SK-N-SH (cell line): ENCODE results near the gene KLF18. TPM values are rescaled to one million over a fixed set of nuclear protein-coding genes. Genes with fewer than 3 reads are reported as not detected.

ENCODE experiments used
- CTCF ChIA-PET: fragments of 300-600, 350-600 bp; formaldehyde crosslinking; extraction: SDS; loops from one replicate; lab custom pipeline; 2021; lab: Yijun Ruan, JAX
- POLR2A ChIA-PET: fragments of 350-600 bp; sonication (Branson Sonifier 250); formaldehyde crosslinking; extraction: SDS; loops from one replicate; lab custom pipeline; 2020; ENCODE audit warnings: antibody characterized with exemption, inconsistent platforms; lab: Yijun Ruan, JAX
- DNase-seq: peaks from one replicate; pipeline ENCODE4 v3.0.0; 2012
- H2AFZ ChIP-seq: fragments of 200-600 bp; sonication (generic); 2 replicates; pipeline ENCODE4 v1.8.1; 2016; ENCODE audit warnings: antibody characterized with exemption, mild to moderate bottlenecking, low read depth
- H3F3A ChIP-seq: fragments of 200-600 bp; sonication (generic); replicated peaks from 2 replicates; pipeline ENCODE3; 2016; ENCODE audit warnings: antibody characterized with exemption, mild to moderate bottlenecking; ENCODE audit not compliant: insufficient read depth
- H3K27ac ChIP-seq, 2 experiments: fragments of 200-500 bp in 1 of 2; fragments of 200-600 bp in 1 of 2; sonication (Bioruptor generic) in 1 of 2; sonication (generic), shearing (Covaris generic) in 1 of 2; 2 replicates each; pipeline versions ENCODE4 v1.5.1 to v1.6.1; 2014 to 2016; ENCODE audit warnings: low read depth in 2 of 2, inconsistent platforms in 1 of 2, low read length in 1 of 2, mild to moderate bottlenecking in 1 of 2, mixed read lengths in 1 of 2
- H3K27me3 ChIP-seq: fragments of 200-600 bp; sonication (generic), shearing (Covaris generic); 2 replicates; pipeline ENCODE4 v1.6.1; 2016; ENCODE audit warnings: mixed run types; ENCODE audit not compliant: insufficient read depth
- H3K36me3 ChIP-seq, 2 experiments: fragments of 200-500 bp in 1 of 2; fragments of 200-600 bp in 1 of 2; sonication (Bioruptor generic) in 1 of 2; sonication (generic) in 1 of 2; replicated peaks in 1 of 2; 2 replicates each; pipeline versions ENCODE3 to v1.5.1; 2014 to 2016; ENCODE audit warnings: low read length in 1 of 2, mild to moderate bottlenecking in 1 of 2; ENCODE audit not compliant: insufficient read depth in 2 of 2, control insufficient read depth in 1 of 2
- H3K4me1 ChIP-seq, 2 experiments: fragments of 200-500 bp in 1 of 2; fragments of 200-600 bp in 1 of 2; sonication (Bioruptor generic) in 1 of 2; sonication (generic), shearing (Covaris generic) in 1 of 2; 2 replicates each; pipeline versions ENCODE4 v1.5.1 to v1.6.1; 2014 to 2016; ENCODE audit warnings: low read depth in 1 of 2, low read length in 1 of 2, mixed run types in 1 of 2; ENCODE audit not compliant: insufficient read depth in 2 of 2, control insufficient read depth in 1 of 2
- H3K4me2 ChIP-seq: fragments of 200-600 bp; sonication (generic), shearing (Covaris generic); 2 replicates; pipeline ENCODE4 v1.6.1; 2017; ENCODE audit warnings: mixed run types
- H3K4me3 ChIP-seq, 2 experiments: fragments of 200-500 bp in 1 of 2; fragments of 200-600 bp in 1 of 2; sonication (Bioruptor generic) in 1 of 2; sonication (generic), shearing (Covaris generic) in 1 of 2; 2 replicates each; pipeline versions ENCODE4 v1.5.1 to v1.8.1; 2014 to 2016; ENCODE audit warnings: low read depth in 2 of 2, inconsistent platforms in 1 of 2, low read length in 1 of 2, mild to moderate bottlenecking in 1 of 2, mixed read lengths in 1 of 2, moderate library complexity in 1 of 2
- H3K79me2 ChIP-seq: fragments of 200-600 bp; sonication (generic); 2 replicates; pipeline ENCODE4 v1.8.1; 2017; ENCODE audit warnings: mild to moderate bottlenecking; ENCODE audit not compliant: insufficient read depth
- H3K9ac ChIP-seq: fragments of 200-600 bp; sonication (generic); 2 replicates; pipeline ENCODE4 v1.6.1; 2017; ENCODE audit warnings: mixed run types
- H3K9me2 ChIP-seq: fragments of 200-600 bp; sonication (generic); 2 replicates; pipeline ENCODE4 v1.6.1; 2017; ENCODE audit warnings: mixed run types
- H3K9me3 ChIP-seq: fragments of 200-600 bp; sonication (generic); 2 replicates; pipeline ENCODE4 v1.6.1; 2017; ENCODE audit warnings: mixed run types, mild to moderate bottlenecking, moderate library complexity
- H4K20me1 ChIP-seq: fragments of 200-600 bp; sonication (generic); 2 replicates; pipeline ENCODE4 v1.6.1; 2017; ENCODE audit warnings: mild to moderate bottlenecking, mixed run types; ENCODE audit not compliant: insufficient read depth
- CHD2 ChIP-seq: fragments of 150-350 bp; IDR thresholded peaks from 2 replicates; pipeline ENCODE4 v1.6.1; 2018; ENCODE audit warnings: low read length; ENCODE audit not compliant: partially characterized antibody
- ELF1 ChIP-seq: IDR thresholded peaks from 2 replicates; pipeline ENCODE4 v1.4.0; 2012
- FOXJ3 ChIP-seq: sonication (generic); formaldehyde crosslinking; IDR thresholded peaks from 2 replicates; pipeline ENCODE4 v1.5.1; 2020; ENCODE audit warnings: mild to moderate bottlenecking, missing genetic modification reagents
- FOXM1 ChIP-seq: IDR thresholded peaks from 2 replicates; pipeline ENCODE4 v1.4.0; 2012; ENCODE audit warnings: low read depth, mild to moderate bottlenecking
- GATA2 ChIP-seq: sonication (generic); formaldehyde crosslinking; IDR thresholded peaks from 2 replicates; pipeline ENCODE4 v1.5.0; 2020; ENCODE audit warnings: mild to moderate bottlenecking, missing genetic modification reagents
- JUND ChIP-seq: IDR thresholded peaks from 2 replicates; pipeline ENCODE4 v1.4.0; 2012
- MEF2A ChIP-seq: IDR thresholded peaks from 2 replicates; pipeline ENCODE4 v1.4.0; 2012; ENCODE audit warnings: low read depth, borderline replicate concordance
- MXI1 ChIP-seq: IDR thresholded peaks from 2 replicates; pipeline ENCODE4 v1.6.1; 2012; ENCODE audit warnings: mild to moderate bottlenecking, low read depth, low read length, improper control_type of control experiment
- NRF1 ChIP-seq: IDR thresholded peaks from 2 replicates; pipeline ENCODE4 v1.6.1; 2012; ENCODE audit warnings: low read depth, mild to moderate bottlenecking, low read length
- POLR2AphosphoS5 ChIP-seq: IDR thresholded peaks from 2 replicates; pipeline ENCODE4 v1.6.1; 2012; ENCODE audit warnings: low read depth, low read length
- RAD21 ChIP-seq: IDR thresholded peaks from 2 replicates; pipeline ENCODE4 v1.6.1; 2012; ENCODE audit warnings: mild to moderate bottlenecking, low read length
- RCOR1 ChIP-seq: fragments of 150-350 bp; IDR thresholded peaks from 2 replicates; pipeline ENCODE4 v1.6.1; 2017; ENCODE audit warnings: antibody characterized with exemption, low read length
- RFX5 ChIP-seq: IDR thresholded peaks from 2 replicates; pipeline ENCODE4 v1.6.1; 2012; ENCODE audit warnings: mild to moderate bottlenecking, improper control_type of control experiment, low read length
- SMC3 ChIP-seq: IDR thresholded peaks from 2 replicates; pipeline ENCODE4 v1.6.1; 2012; ENCODE audit warnings: low read depth, low read length, improper control_type of control experiment
- TCF12 ChIP-seq: IDR thresholded peaks from 2 replicates; pipeline ENCODE4 v1.4.0; 2012
- TEAD4 ChIP-seq: IDR thresholded peaks from 2 replicates; pipeline ENCODE4 v1.4.0; 2012; ENCODE audit warnings: mild to moderate bottlenecking, borderline replicate concordance; ENCODE audit not compliant: insufficient read depth
- YY1 ChIP-seq: IDR thresholded peaks from 2 replicates; pipeline ENCODE4 v1.4.0; 2012; ENCODE audit warnings: low read depth, mild to moderate bottlenecking
- WGBS: methylation state at CpG from one replicate; pipeline ENCODE4 v1.1.6; 2017; ENCODE audit warnings: low lambda C conversion rate; 5-methylcytosine and 5-hydroxymethylcytosine counted together
- polyA plus RNA-seq, 3 experiments: library from polyadenylated mRNA; depleted of rRNA; stranded (reverse); fragments of >200 nt; gene quantifications; 2 replicates each; pipeline ENCODE4 v1.2.3, GENCODE V29; 2012
- TF ChIP-seq, protein P1 (sequence below): IDR thresholded peaks from 2 replicates; pipeline ENCODE4; 2012
- TF ChIP-seq, protein P2 (sequence below): fragments of 150-350 bp; IDR thresholded peaks from 2 replicates; pipeline ENCODE4 v1.6.1; 2017; ENCODE audit warnings: antibody characterized with exemption, low read length, low read depth, borderline replicate concordance
- TF ChIP-seq, protein P3 (sequence below): IDR thresholded peaks from 2 replicates; pipeline ENCODE4 v1.4.0; 2012; ENCODE audit warnings: low read depth, borderline replicate concordance
- TF ChIP-seq, protein P4 (sequence below): fragments of 200-600 bp; sonication (generic); IDR thresholded peaks from 2 replicates; pipeline ENCODE4 v1.6.1; 2017; ENCODE audit warnings: antibody characterized with exemption, mild to moderate bottlenecking, moderate library complexity

KLF18 gene
- polyA plus RNA-seq, 1 of the 3 experiments (the other 2 are of a cell fraction): not detected

DNA sequence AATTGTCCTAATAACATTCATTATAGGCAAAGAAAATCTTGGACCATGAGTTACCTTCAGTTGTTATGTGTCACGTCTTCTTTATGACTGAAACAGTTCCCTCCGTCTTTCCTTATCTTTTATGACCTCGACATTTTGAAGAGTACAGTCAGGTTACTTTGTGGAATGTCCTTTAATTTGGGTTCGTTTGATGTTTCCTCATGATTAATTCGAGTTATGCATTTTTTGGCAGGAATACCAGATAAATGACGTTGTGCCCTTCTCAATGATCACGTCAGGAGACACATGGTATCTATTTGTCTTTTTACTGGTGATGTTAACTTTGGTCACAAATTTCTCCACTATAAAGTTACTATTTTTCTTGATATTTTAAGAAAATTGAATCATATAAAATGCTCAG lies 40.1 kb downstream of the KLF18 start:
- TF ChIP-seq POLR2AphosphoS5 (no peak), RFX5 (no peak), RAD21 (no peak), JUND (no peak), SMC3 (no peak), GATA2 (CRISPR knock-in tag) (no peak), NRF1 (no peak)
- no peak for DNase-seq
- Histone ChIP-seq H3K27me3 (no peaks in the 10 kb centered on the region), H3K4me2 (no peak overlapping the region), H3K4me1 (no peaks in the 10 kb centered on the region), H3K9me2 (no peaks in the 10 kb centered on the region), H3K79me2 (no peaks in the 10 kb centered on the region), H2AFZ (no peak overlapping the region), H3K9ac (no peak overlapping the region), H3K9me3 (no peaks in the 10 kb centered on the region), H3F3A (peaks cover 4% of the 10 kb centered on the region), H3K36me3 (no peaks in the 10 kb centered on the region), H3K27ac (no peak overlapping the region), H3K4me3 (no peak overlapping the region), H4K20me1 (no peaks in the 10 kb centered on the region)
- ChIA-PET CTCF (no interaction called here), POLR2A (no interaction called here)
- 67% methylated on average over 7 of the region's 7 CpGs for WGBS

DNA sequence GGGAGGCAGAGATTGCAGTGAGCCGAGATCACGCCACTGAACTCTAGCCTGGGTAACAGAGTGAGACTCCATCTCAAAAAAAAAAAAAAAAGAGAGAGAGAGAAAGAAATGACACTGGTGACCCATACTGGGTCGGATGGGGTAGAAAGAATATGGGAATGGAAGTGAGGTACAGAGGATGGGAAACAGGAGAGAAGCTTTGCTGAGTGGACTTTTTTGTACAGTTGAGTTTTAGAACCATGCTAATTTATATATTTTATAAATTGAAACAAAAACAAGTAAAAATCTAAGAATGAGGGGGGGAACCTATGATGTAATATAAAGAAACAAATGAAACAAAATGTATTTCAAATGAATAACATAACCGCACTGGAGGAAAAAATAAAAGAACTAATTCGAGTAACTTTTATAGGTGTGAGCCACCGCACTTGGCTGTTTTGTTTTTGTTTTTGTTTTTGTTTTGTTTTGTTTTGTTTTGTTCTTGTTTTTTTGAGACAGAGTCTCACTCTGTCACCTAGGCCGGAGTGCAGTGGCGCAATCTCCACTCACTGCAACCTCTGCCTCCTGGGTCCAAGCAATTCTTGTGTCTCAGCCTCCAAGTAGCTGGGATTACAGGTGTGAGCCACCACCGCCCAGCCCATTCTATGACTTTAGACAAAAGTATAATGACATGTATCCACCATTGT lies 41.1 kb downstream of the KLF18 start:
- no peak overlapping the region for H3K27ac ChIP-seq
- no peaks in the 10 kb centered on the region for H4K20me1 ChIP-seq
- no peak overlapping the region for H3K4me2 ChIP-seq
- no peak for DNase-seq
- H3K4me3 ChIP-seq: no peak overlapping the region
- H3K9me3 ChIP-seq: no peaks in the 10 kb centered on the region
- no peaks in the 10 kb centered on the region for H3K9me2 ChIP-seq
- 87% methylated on average over 9 of the region's 9 CpGs for WGBS
- ChIA-PET POLR2A (no interaction called here), CTCF (no interaction called here)
- H2AFZ ChIP-seq: no peak overlapping the region
- no peaks in the 10 kb centered on the region for H3K79me2 ChIP-seq
- H3K36me3 ChIP-seq: no peaks in the 10 kb centered on the region
- H3K9ac ChIP-seq: no peak overlapping the region
- H3F3A ChIP-seq: peaks cover 4% of the 10 kb centered on the region
- no peaks in the 10 kb centered on the region for H3K27me3 ChIP-seq
- TF ChIP-seq RFX5 (no peak), TCF12 (no peak), RCOR1 (no peak), ELF1 (no peak), FOXJ3 (CRISPR knock-in tag) (no peak), YY1 (no peak), GATA2 (CRISPR knock-in tag) (no peak), MXI1 (no peak), FOXM1 (no peak), NRF1 (no peak), SMC3 (no peak), CHD2 (no peak), POLR2AphosphoS5 (no peak), TEAD4 (no peak), MEF2A (no peak)
- TF ChIP-seq, protein P1, sequence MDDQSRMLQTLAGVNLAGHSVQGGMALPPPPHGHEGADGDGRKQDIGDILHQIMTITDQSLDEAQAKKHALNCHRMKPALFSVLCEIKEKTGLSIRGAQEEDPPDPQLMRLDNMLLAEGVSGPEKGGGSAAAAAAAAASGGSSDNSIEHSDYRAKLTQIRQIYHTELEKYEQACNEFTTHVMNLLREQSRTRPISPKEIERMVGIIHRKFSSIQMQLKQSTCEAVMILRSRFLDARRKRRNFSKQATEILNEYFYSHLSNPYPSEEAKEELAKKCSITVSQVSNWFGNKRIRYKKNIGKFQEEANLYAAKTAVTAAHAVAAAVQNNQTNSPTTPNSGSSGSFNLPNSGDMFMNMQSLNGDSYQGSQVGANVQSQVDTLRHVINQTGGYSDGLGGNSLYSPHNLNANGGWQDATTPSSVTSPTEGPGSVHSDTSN: no peak
- TF ChIP-seq, protein P2, sequence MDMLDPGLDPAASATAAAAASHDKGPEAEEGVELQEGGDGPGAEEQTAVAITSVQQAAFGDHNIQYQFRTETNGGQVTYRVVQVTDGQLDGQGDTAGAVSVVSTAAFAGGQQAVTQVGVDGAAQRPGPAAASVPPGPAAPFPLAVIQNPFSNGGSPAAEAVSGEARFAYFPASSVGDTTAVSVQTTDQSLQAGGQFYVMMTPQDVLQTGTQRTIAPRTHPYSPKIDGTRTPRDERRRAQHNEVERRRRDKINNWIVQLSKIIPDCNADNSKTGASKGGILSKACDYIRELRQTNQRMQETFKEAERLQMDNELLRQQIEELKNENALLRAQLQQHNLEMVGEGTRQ: no peak
- TF ChIP-seq, protein P3, sequence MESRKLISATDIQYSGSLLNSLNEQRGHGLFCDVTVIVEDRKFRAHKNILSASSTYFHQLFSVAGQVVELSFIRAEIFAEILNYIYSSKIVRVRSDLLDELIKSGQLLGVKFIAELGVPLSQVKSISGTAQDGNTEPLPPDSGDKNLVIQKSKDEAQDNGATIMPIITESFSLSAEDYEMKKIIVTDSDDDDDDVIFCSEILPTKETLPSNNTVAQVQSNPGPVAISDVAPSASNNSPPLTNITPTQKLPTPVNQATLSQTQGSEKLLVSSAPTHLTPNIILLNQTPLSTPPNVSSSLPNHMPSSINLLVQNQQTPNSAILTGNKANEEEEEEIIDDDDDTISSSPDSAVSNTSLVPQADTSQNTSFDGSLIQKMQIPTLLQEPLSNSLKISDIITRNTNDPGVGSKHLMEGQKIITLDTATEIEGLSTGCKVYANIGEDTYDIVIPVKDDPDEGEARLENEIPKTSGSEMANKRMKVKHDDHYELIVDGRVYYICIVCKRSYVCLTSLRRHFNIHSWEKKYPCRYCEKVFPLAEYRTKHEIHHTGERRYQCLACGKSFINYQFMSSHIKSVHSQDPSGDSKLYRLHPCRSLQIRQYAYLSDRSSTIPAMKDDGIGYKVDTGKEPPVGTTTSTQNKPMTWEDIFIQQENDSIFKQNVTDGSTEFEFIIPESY: no peak
- TF ChIP-seq, protein P4, sequence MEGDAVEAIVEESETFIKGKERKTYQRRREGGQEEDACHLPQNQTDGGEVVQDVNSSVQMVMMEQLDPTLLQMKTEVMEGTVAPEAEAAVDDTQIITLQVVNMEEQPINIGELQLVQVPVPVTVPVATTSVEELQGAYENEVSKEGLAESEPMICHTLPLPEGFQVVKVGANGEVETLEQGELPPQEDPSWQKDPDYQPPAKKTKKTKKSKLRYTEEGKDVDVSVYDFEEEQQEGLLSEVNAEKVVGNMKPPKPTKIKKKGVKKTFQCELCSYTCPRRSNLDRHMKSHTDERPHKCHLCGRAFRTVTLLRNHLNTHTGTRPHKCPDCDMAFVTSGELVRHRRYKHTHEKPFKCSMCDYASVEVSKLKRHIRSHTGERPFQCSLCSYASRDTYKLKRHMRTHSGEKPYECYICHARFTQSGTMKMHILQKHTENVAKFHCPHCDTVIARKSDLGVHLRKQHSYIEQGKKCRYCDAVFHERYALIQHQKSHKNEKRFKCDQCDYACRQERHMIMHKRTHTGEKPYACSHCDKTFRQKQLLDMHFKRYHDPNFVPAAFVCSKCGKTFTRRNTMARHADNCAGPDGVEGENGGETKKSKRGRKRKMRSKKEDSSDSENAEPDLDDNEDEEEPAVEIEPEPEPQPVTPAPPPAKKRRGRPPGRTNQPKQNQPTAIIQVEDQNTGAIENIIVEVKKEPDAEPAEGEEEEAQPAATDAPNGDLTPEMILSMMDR: no peak
- TF ChIP-seq, all 33 proteins: peak for 0
- no peaks in the 10 kb centered on the region for H3K4me1 ChIP-seq
